GM18526 (cell line): ENCODE measurements around the gene MOB3A.
A peak's percentile ranks its signal among the peaks of the same experiment; 100 is the strongest.

Source experiments
- POLR2A ChIP-seq: IDR thresholded peaks from 3 replicates; pipeline ENCODE4 v1.6.1; 2011; ENCODE audit not compliant: insufficient read length; ENCODE audit errors: extremely low read depth

The MOB3A gene

DNA sequence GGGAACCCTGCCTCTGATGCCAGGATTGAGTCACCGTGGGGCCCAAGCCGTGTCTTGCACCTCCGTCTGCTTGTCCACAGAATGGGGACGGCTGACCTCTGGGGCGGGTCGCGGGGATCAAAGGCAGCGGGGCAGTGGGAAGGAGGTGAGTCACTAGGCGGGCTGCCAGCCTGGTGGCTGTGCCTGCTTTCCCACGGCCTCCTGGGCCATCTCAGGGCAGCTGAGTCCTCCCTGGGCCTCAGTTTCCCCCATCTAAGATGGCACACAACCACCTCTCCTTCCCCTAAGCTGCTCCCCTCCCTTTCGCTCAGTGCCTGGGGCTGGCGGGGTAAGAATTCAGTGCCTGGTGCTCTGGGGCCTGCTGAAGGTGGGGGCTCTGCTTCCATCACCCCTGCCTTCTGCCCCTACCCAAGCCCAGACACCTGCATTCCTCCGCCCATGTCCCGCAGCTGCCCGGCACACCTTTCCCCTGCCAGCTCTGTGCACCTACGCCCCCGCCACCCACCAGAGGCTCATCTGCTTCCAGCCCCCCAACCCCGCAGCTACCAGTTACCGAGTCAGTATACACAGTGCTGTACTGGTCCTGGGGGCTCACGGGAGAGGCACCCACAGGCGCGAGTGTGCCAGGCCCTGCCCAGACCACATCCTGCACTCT, 48.5 kb downstream of the MOB3A start:
- peak; percentile 40 for TF ChIP-seq POLR2A

DNA sequence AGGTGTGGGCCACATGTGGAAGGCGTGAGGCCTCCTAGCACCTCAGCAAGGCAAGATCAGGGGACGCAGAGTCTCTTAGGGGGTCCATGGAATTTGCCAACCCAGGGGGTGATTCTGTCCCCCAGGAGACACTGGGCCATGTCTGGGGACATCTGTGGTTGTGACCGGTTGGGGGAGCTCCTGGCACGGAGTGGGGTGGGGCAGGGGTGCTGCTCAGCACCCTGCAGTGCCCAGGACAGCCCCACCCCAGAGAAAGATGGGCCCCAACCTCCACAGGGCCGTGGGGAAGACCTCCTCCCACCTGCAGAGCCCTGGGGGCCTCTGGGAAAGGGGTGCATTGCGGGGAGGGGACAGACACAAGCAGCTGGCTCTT, 49.1 kb downstream of the MOB3A start:
- TF ChIP-seq POLR2A = no peak

DNA sequence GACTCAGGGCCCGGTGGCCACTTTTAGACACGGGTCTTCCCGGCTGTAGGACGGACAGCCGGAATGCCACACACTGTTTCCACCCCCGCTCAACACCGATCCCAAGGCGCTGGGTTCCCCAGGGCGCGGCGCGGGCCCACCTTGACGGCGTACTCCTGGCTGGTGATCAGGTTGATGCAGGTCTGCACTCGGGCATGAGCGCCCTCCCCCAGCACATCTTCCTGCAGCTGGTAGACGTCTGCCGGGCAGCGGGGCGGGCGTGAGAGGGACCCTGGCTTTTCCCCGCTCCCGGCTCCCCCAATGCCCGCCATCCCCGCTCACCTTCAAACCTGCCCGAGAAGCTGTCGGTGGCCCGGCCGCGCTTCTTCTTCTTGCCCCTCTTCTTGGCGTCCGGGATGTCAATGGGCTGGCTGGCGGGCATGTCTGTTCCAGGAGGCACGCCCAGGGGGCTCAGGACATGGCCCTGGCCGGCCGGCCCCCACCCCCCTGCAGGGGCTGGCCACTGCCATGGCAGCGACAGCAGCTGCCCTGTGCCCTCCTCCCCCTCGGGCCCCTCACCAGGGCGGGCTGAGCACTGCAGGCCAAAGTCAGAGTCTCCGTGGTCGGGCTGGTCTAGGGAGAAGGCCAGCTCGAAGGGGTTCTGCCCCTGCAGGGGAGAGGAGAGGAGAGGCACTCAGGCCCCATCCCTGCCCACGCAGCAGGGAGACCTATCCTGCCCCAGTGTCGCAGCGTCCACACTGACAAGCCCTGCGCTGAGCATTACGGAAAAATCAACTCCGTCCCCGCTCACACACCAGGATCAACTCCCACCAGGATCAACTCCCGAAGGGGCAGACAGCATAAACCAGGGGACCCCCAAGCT, 49.8 kb downstream of the MOB3A start:
- TF ChIP-seq POLR2A = no peak

DNA sequence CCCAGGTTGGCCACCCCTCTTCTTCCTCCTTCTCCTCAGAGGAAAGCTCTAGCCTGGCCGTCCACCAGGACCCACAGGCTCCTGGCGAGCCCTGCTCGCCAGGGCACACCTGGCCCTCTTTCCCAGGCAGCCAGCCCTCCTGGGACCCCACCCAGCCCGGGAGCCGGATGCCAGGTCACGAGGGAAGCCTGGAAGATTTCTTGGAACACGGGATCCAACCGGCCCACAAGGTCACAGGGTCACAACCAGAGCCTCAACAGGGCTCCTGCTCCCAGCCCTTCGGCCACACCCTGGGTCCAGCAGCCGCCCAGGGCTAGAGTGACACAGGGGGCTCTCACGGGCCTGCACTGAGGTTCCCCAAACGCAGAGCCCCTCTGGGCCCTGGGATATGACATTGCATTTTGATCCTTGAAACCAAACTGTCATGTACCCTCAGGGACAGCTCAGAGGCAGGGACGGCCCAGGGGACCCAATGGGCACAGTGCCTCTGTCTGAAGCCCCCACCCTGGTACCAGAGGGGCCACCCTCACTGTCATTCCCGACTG, 50.6 kb downstream of the MOB3A start:
- TF ChIP-seq POLR2A = no peak

DNA sequence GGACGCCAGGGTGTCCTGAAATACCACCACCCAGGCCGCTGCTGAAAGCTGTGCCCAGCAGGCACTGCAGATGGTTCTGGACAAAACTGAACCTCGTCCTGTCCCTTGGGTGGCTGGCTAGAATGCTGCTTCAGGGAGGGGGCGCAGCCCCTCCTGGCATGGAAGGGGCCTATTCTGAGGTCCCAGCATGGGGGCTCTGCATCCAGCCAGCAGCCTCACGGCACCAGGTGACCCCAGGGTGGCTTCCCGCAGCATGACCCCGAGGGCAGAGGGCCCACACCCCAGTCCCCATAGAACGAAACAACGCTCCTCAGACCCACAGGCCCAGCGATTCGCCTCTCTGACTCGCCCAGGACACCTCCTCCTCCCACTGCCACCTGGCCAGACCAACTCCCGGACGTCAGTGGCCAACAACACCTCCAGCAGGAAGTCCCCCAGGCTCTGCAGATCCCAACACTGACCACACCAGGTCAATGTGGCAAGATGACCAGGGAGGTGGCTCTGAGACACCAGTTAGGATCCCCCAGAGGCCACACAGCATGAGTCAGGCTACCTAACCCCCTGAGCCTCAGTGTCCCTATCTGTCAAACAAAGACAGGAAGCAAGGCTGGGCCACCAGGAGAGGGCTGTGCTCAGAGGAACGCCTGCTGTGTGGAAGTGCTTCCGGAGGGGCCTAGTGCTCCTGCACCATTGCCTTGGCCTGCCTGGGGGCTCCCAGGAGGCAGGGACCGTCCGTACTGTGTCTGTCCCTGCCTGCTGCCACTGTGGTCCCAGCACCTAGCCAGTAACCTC, 51.2 kb downstream of the MOB3A start:
- TF ChIP-seq POLR2A = peak; percentile 19

DNA sequence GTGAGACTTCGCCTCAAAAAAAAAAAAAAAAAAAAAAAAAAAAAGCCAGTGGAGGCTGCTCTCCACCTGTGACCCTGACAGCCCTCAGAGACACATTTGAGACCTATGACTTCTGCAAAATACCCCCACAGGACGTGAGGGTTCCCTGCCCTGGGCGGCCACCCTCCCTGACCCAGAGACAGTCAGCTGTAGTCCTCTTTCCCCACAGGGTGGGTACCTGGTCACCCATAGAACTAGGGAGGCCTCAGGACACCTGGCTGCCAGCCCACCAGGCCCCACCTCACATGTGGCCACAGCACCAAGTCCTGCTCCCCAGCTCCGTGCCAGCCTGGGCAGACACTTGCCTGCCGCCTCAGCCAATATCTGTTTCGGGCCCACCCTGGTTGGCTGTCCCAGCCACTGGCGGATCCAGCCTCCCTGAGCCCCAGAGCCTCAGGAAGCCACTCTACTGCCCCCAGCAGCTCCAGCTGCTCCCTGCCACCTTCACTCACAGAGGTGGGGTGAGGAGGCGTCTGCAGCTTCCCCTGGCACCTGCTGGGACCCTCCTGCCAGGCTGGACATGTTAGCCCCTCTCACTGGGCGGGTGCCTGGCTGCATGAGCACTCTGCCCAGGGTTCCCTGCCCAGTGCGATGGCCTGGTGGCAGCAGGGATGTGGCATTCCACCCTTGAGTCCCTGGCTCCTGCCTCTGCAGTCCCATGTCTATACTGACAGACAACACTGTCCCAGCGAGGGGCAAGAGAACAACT, 52.0 kb downstream of the MOB3A start:
- peak; percentile 21 for TF ChIP-seq POLR2A

DNA sequence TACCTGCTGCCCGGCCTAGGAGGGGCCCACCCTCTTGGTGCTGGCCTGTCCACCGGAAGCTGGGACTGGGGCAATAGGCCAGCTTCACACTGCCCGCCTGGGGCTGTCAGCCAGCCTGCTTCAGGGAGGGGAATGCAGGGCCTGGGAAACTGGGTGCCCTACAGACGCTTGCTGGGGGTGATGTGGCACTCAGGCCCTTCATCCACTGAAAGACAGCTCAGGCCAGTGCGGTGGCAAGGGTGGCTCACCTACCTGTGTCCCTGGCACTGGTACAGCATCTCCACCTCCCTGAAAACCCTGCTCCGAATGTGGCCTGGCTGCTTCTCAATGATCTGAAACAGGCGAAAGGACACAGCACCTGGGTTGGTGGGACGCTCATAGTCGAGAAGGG, 52.9 kb downstream of the MOB3A start:
- peak; percentile 28 for TF ChIP-seq POLR2A

DNA sequence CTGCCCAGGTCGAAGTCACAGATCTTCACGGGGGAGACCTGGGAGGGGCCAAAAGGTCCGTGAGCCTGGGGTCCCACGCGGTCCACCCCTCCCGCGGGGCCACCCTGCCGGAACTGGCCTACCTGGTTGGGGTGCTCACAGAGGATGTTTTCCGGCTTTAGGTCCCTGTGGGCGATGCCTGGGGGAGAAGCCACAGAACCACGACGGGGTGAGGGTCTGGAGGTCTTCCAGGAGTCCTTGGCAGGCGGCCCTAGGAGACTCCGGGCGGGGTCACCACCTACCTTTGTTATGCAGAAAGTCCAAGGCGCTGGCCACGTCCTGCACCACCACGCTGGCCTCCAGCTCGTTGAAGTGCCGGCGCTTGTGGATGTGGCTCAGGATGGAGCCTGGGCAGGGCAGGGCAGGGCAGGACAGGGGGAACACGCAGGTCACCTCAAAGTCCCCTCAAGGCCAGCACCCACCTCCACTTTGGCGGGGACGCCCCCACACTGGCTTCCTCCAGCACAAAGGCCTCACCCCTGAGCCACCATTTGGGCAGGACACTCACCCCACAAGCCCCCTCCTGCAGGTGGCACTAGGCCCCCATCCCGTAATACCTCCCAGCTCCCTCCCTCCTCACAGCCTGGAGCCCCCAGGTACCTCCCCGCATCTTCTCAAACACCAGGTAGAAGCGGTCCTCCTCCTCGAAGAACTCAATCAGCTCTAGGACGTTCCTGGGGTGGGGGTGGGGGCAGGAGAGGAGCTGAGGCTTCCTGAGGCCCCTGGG, 53.5 kb downstream of the MOB3A start:
- no peak for TF ChIP-seq POLR2A

DNA sequence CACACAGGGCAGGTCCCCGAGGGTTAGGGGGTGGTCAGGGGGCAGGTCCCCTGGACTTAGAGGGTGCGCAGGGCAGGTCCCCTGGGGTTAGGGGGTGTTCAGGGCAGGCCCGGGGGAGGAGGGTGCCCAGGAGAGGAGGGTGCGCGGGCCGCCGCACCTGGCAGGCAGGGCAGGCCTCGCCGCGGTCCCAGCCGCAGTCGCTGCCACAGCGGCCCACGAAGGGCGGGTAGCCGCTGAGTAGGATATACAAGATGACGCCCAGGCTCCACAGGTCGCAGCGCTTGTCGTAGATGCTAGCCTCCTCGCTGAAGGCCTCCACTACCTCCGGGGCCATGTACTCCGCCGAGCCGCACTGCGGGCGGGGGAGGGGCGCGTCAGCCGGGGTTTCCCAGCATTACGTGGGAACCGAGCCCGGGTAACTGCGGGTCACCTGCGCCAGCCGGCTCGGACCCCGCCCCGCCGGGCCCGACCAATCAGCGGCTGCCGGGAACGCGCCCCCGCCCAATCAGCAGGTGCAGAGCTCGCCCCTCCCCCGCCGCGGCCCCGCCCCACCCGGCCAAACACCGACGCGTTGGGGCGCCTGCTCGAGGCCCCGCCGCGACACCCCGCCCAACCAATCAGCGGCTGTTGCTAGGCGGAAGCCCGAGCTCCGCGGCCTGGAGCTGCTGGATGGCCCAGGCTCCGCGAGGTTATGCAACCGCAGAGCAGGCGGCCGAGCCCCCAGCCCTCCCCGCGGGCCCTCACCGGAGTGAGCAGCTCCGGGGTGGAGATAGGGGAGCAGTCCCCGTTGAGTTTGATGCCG, 54.2 kb downstream of the MOB3A start:
- peak; percentile 49 for TF ChIP-seq POLR2A

DNA sequence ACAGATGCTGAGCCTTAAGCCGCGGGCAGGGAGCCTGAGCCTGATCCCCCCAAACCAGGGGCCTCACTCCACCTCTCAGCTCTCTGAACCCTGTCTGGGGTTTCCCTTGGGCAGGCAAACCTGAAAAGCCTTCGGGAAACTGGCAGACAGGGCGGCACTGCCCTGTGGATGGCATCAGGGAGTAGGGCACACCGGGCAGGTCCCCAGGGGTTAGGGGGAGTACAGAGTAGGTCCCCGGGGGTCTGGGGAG, 54.8 kb downstream of the MOB3A start:
- TF ChIP-seq POLR2A = no peak

DNA sequence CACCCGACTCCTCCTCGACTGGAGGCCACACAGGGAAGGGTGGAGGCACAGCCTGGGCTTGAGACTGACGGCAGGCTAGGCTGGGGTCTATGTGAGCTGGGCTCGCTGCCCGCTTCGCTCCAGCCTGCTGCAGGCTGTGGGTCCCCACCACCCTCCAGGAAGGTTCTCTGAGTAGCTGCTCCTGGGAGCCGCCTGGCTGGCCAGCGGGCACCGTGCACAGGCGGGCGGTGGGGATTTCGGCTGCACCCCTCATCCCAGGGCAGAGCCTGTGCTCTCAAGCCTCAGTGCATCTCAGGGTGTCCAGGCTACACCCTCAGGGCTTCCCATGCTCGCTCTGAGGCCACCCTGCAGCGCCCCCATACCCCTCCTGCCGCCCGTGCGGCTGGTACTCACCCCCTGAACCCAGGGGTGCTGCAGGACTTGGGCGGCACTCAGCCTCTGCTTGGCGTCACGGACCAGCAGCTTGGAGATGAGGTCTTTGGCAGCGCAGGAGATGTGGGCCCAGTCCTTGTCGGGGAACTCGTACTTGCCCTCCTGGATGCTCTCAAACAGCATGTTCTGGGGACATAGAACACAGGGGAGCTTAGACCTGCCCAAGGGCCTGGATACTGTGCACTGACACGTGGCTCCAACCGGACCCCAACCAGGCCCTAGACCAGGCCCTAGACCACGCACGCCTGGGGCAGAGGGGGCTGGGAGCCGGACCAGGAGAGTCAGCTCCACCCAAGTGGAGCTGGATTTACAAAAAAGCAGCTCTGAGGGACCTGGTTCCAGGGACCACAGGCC, 55.3 kb downstream of the MOB3A start:
- TF ChIP-seq POLR2A = no peak

DNA sequence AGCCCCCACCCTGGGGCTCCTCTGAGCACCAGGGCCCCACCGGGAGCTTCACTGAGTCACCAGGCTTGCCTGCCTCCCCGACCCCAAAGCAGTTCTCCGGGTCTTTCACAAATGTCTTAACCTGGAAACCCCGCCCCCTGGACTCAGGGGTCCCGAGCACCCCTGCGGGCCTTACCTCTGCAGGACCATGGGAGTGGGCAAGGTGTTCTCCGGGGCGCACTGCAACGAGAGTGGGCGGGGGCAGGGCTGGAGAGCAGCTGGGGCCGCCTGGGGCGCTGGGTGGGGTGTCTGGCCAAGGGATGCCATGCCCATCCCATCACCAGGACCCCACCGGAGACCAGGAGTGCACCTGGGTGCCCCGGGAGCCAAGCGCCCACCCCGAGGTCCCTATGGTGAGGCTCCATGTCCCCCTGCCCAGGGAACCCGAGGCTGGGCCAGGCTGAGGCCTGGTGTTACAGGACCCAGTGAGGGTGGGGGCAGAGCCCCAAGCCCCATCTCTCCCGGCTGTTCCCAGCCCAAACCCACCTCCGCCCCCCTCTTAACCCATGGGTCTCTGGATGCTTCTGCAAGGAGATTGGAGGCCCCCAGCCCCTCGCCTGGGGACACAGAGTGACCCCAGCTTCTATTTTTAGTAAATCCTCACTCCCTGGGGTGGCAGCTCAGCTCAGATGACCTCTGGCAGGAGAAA, 56.0 kb downstream of the MOB3A start:
- TF ChIP-seq POLR2A = no peak
